Heart left ventricle (tissue), 16 donors: ENCODE measurements around the gene AJAP1. TPM values are rescaled to one million over a fixed set of nuclear protein-coding genes. Genes with fewer than 3 reads are reported as not detected.

Experiments
- ATAC-seq, 4 donors: fragments of 200-7000 bp; cut with Tn5 transposase; one replicate each; pipeline ENCODE4 v1.9.1; 2020 to 2022; ENCODE audit warnings: moderate library complexity in 4 of 4, mild to moderate bottlenecking in 3 of 4, moderate number of reproducible peaks in 1 of 4
- DNase-seq, 5 donors: peaks; one replicate each; pipeline ENCODE4 v3.0.0-alpha.2; 2020
- H3K27ac ChIP-seq, 12 donors: fragments of 200-600 bp; sonication (generic) in 4 of 12; one replicate each; pipeline versions ENCODE4 v1.5.0 to v1.8.0; 2016 to 2022; ENCODE audit warnings: mild to moderate bottlenecking in 2 of 12
- H3K27me3 ChIP-seq, 9 donors: fragments of 200-600 bp; sonication (generic) in 2 of 9; one replicate each; pipeline versions ENCODE4 v1.5.1 to v1.8.0; 2016 to 2022; ENCODE audit warnings: mild to moderate bottlenecking in 3 of 9
- H3K36me3 ChIP-seq, 9 donors: fragments of 200-600 bp; sonication (generic) in 2 of 9; one replicate each; pipeline versions ENCODE4 v1.5.0 to v1.8.0; 2018 to 2022; ENCODE audit warnings: mild to moderate bottlenecking in 2 of 9
- H3K4me1 ChIP-seq, 12 donors: fragments of 200-600 bp; sonication (generic) in 4 of 12; one replicate each; pipeline versions ENCODE4 v1.5.0 to v1.8.0; 2016 to 2022; ENCODE audit warnings: mild to moderate bottlenecking in 3 of 12
- H3K4me3 ChIP-seq, 12 donors: fragments of 200-600 bp; sonication (generic) in 4 of 12; one replicate each; pipeline versions ENCODE4 v1.5.0 to v1.8.0; 2017 to 2022; ENCODE audit warnings: mild to moderate bottlenecking in 9 of 12, moderate library complexity in 4 of 12
- H3K9me3 ChIP-seq, 12 donors: fragments of 200-600 bp; sonication (generic) in 4 of 12; one replicate each; pipeline versions ENCODE4 v1.5.0 to v1.8.0; 2016 to 2022; ENCODE audit warnings: mild to moderate bottlenecking in 1 of 12
- POLR2A ChIP-seq, 2 donors: fragments of 450-650 bp; IDR thresholded peaks; one replicate each; pipeline ENCODE4 v1.6.1; 2017; ENCODE audit warnings: antibody characterized with exemption in 2 of 2, mild to moderate bottlenecking in 2 of 2, moderate library complexity in 2 of 2
- WGBS, 4 donors: extraction: QIAGEN DNeasy Blood & Tissue Kit in 2 of 4; methylation state at CpG; one replicate each; pipeline versions ENCODE4 v1.1.5 to v1.1.7; 2013 to 2018; 5-methylcytosine and 5-hydroxymethylcytosine counted together
- intact Hi-C, 10 donors: fragments of 100-400 bp; cut with DNase I; formaldehyde crosslinking; loops; one replicate each; pipeline versions ENCODE4 v1.11.1 to v1.14.2; 2022
- polyA plus RNA-seq, 2 donors: library from polyadenylated mRNA; stranded (reverse); fragments of 200-250 nt; gene quantifications; one replicate each; pipeline ENCODE4 v1.2.3, GENCODE V29; 2013
- total RNA-seq, 9 donors: library from RNA; depleted of rRNA in 2 of 9; stranded (reverse); fragments of >200 nt in 2 of 9; fragmentation: NEBNext Ultra II Directional in 3 of 9; extraction: Animal tissue kit (Norgen Biotek cat#: 25700) in 3 of 9; gene quantifications; one replicate each; pipeline versions ENCODE4 v1.1.0 to v1.2.4, GENCODE V29; 2016 to 2023
- TF ChIP-seq, protein P1 (sequence below), 12 donors: fragments of 200-600 bp; sonication (generic) in 4 of 12; IDR thresholded peaks; one replicate each; pipeline versions ENCODE4 v1.5.0 to v1.8.0; 2018 to 2022; ENCODE audit warnings: antibody characterized with exemption in 12 of 12, mild to moderate bottlenecking in 5 of 12
- donor health status: ischemic (EF 13 %, LVEDD 7.1; RV severe dilation, severe dysfunction).
- donor health status: healthy with polysubstance abuse.
- donor health status: DM: no; HTN: yes; CAD: no.
- donor health status: DM: no; HTN: no; CAD: no.
- donor health status: ischemic (EF 25% LVEDD 6.9; RV normal size, moderate dysfunction).
- donor health status: ischemic (EF 25% LVEDD 5.7; RV mildly dilated, moderate dysfunction).
- donor health status: healthy.
- donor health status: DM: yes; HTN: yes; CAD: no.
- donor health status: ischemic (EF 35%, LVEDD 5.7; RV mildly dilated, moderate dysfunction).
- donor health status: nonischemic (EF 11% LVEDD 7.7; RV severe dilation, severe dysfunction).
- donor health status: DM: yes; HTN: yes; CAD: no.
- donor health status: PGD.
- donor health status: ischemic (EF 29% LVEDD 5.4; RV normal size, mild dysfunction).
- donor health status: nonischemic (EF 23%, LVEDD 6.1; RV moderate dilation, normal function).

Gene AJAP1
- total and polyA plus RNA-seq, 11 donors: 0.01 to 0.67 (median 0.07) TPM; not detected in 2

DNA sequence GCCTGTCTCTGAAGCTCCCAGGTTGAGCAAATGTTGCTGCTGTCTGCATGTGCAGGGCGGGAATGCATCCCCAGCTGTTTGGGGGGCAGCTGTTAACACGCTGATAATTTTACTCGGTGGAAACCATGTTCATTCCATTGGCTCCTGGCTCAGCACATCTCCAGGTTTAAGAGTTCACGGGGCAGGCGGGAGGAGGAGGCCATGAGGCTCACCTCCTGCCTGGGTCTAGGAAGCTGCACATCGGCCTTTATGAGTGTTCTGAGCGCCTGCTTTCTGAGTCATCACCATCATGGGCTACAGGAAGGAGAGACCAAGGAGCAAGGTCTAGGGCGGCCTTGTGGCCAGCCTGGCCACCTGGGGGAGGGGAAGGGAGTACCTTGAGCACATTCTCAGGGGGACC, 29.7 kb downstream of the AJAP1 start:
- Histone ChIP-seq H3K27ac (no peak overlapping the region), H3K27me3 (peaks cover 0 to 35% (median 2%) of the 10 kb centered on the region in 9 donors), H3K36me3 (no peaks in the 10 kb centered on the region), H3K9me3 (peaks cover 0 to 14% (median 3%) of the 10 kb centered on the region in 12 donors), H3K4me3 (no peak overlapping the region), H3K4me1 (no peaks in the 10 kb centered on the region)
- DNase-seq (peak in 1 of 5 donors; percentile 7), ATAC-seq (no peak)
- whole genome bisulfite sequencing, 4 donors: 67 to 83% (median 74%) methylated on average over 8 of the region's 8 CpGs
- intact Hi-C loops: no loop called here
- TF ChIP-seq, protein P1, sequence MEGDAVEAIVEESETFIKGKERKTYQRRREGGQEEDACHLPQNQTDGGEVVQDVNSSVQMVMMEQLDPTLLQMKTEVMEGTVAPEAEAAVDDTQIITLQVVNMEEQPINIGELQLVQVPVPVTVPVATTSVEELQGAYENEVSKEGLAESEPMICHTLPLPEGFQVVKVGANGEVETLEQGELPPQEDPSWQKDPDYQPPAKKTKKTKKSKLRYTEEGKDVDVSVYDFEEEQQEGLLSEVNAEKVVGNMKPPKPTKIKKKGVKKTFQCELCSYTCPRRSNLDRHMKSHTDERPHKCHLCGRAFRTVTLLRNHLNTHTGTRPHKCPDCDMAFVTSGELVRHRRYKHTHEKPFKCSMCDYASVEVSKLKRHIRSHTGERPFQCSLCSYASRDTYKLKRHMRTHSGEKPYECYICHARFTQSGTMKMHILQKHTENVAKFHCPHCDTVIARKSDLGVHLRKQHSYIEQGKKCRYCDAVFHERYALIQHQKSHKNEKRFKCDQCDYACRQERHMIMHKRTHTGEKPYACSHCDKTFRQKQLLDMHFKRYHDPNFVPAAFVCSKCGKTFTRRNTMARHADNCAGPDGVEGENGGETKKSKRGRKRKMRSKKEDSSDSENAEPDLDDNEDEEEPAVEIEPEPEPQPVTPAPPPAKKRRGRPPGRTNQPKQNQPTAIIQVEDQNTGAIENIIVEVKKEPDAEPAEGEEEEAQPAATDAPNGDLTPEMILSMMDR (IDR thresholded peaks at IDR 0.05): no peak
- TF ChIP-seq POLR2A (IDR thresholded peaks at IDR 0.05): no peak

GRCh38 chr1:4684864-4685522, 30.6 kb downstream of the AJAP1 start:
- peak in 1 of 5 donors; percentile 16 for DNase-seq
- TF ChIP-seq, protein P1 (IDR thresholded peaks at IDR 0.05): no peak
- TF ChIP-seq POLR2A (IDR thresholded peaks at IDR 0.05): no peak
- Histone ChIP-seq H3K27ac (no peak overlapping the region), H3K27me3 (peaks cover 0 to 35% (median 2%) of the 10 kb centered on the region in 9 donors), H3K36me3 (no peaks in the 10 kb centered on the region), H3K4me3 (no peak overlapping the region), H3K4me1 (no peaks in the 10 kb centered on the region), H3K9me3 (peaks cover 0 to 10% (median 3%) of the 10 kb centered on the region in 12 donors)
- 47 to 56% (median 50%) methylated on average over 7 of the region's 7 CpGs for WGBS, 4 donors
- intact Hi-C loops: no loop called here
- no peak for ATAC-seq

DNA sequence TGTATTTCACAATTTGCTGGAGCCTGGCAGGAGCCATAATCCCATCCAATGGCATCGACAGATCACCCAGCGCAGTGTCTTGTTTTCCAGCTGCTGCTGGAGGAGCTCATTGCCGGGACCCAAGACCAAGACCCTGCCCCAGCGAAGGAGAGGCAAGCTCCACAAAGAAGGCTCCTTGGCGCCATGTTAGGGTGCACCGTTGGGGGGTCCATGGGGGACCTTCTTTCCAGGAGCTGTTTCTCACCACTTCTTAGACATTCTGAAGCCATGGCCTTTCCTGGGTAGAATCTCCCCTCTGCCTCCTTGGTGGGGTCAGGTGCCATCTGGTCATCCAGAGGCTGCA, 31.1 kb downstream of the AJAP1 start:
- 83 to 90% (median 86%) methylated on average over 6 of the region's 6 CpGs for WGBS, 4 donors
- Histone ChIP-seq H3K4me3 (no peak overlapping the region), H3K9me3 (peaks cover 0 to 6% (median 1%) of the 10 kb centered on the region in 12 donors), H3K27me3 (peaks cover 0 to 35% (median 2%) of the 10 kb centered on the region in 9 donors), H3K27ac (no peak overlapping the region), H3K4me1 (no peaks in the 10 kb centered on the region), H3K36me3 (no peaks in the 10 kb centered on the region)
- ATAC-seq (no peak), DNase-seq (peak in 1 of 5 donors; percentile 11)
- intact Hi-C loops: no loop called here
- TF ChIP-seq, protein P1 (IDR thresholded peaks at IDR 0.05): no peak
- TF ChIP-seq POLR2A (IDR thresholded peaks at IDR 0.05): no peak

DNA sequence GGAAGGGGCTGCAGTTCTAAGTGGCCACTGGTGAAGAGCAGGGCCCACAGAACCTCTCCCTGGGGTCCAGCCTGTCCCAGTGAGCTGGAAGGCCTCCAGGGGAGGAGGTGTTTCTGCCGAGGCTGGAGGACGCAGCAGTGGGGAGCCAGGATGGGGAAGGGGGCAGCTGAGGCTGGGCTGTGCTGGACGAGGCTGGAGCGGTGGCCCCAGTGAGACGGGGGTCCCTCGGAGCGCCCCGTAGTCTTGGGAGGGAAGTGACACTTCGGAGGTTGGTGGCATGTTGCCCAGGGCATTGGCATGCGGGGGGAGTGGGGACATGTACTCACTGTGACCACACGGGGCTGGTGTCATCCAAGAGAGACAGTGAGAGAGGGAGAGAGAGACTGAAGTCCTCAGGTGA, 33.5 kb downstream of the AJAP1 start:
- DNase-seq (peak in 1 of 5 donors; percentile 45), ATAC-seq (no peak)
- TF ChIP-seq, protein P1 (IDR thresholded peaks at IDR 0.05): no peak
- no peak for TF ChIP-seq POLR2A (IDR thresholded peaks at IDR 0.05)
- WGBS, 4 donors: 80 to 84% (median 83%) methylated on average over 10 to 11 of the region's 11 CpGs
- Histone ChIP-seq H3K27me3 (peaks cover 0 to 35% (median 2%) of the 10 kb centered on the region in 9 donors), H3K27ac (no peak overlapping the region), H3K36me3 (no peaks in the 10 kb centered on the region), H3K4me3 (no peak overlapping the region), H3K4me1 (no peaks in the 10 kb centered on the region), H3K9me3 (no peaks in the 10 kb centered on the region)
- intact Hi-C loops: no loop called here
